Fibroblast of lung (primary cell): ENCODE data around the gene ST6GALNAC4. TPM values are rescaled to one million over a fixed set of nuclear protein-coding genes. Genes with fewer than 3 reads are reported as not detected.

ENCODE experiments used
- DNase-seq, 2 donors: peaks; one replicate each; pipeline versions ENCODE4 v3.0.0 to v3.0.0-alpha.2; 2010; ENCODE audit warnings: low read depth in 2 of 2
- H2AFZ ChIP-seq: 2 replicates; pipeline ENCODE4 v1.5.1; 2012; ENCODE audit warnings: low read length, control low read depth, inconsistent platforms
- H3K27ac ChIP-seq: 2 replicates; pipeline ENCODE4 v1.5.1; 2011; ENCODE audit warnings: low read length, control low read depth; ENCODE audit not compliant: insufficient read depth
- H3K27me3 ChIP-seq: 2 replicates; pipeline ENCODE4 v1.5.1; 2011; ENCODE audit warnings: mild to moderate bottlenecking, low read length; ENCODE audit not compliant: control insufficient read depth, insufficient read depth
- H3K36me3 ChIP-seq: 2 replicates; pipeline ENCODE4 v1.5.1; 2011; ENCODE audit warnings: low read length; ENCODE audit not compliant: control insufficient read depth, insufficient read depth
- H3K4me1 ChIP-seq: 2 replicates; pipeline ENCODE4 v1.5.1; 2011; ENCODE audit warnings: low read length; ENCODE audit not compliant: control insufficient read depth, insufficient read depth; ENCODE audit errors: extremely low read depth
- H3K4me2 ChIP-seq: 2 replicates; pipeline ENCODE4 v1.5.1; 2011; ENCODE audit warnings: low read length, control low read depth; ENCODE audit not compliant: insufficient read depth; ENCODE audit errors: extremely low read depth
- H3K4me3 ChIP-seq, 4 experiments: fragments of 200-600 bp in 1 of 4; sonication (generic) in 1 of 4; replicated peaks in 1 of 4; 2 replicates each; pipeline ENCODE4 v1.5.1; 2011 to 2016; ENCODE audit warnings: low read length in 4 of 4, low read depth in 3 of 4, mild to moderate bottlenecking in 3 of 4, control low read depth in 2 of 4, inconsistent platforms in 1 of 4, mixed read lengths in 1 of 4; ENCODE audit not compliant: insufficient read depth in 1 of 4; ENCODE audit errors: control extremely low read depth in 1 of 4
- H3K79me2 ChIP-seq: 2 replicates; pipeline ENCODE4 v1.5.1; 2012; ENCODE audit warnings: mild to moderate bottlenecking, low read length, inconsistent platforms; ENCODE audit not compliant: control insufficient read depth, insufficient read depth
- H3K9ac ChIP-seq: 2 replicates; pipeline ENCODE4 v1.5.1; 2011; ENCODE audit warnings: mild to moderate bottlenecking, low read length, control low read depth; ENCODE audit not compliant: insufficient read depth
- H3K9me3 ChIP-seq: 2 replicates; pipeline ENCODE4 v1.5.1; 2012; ENCODE audit warnings: low read depth, low read length; ENCODE audit not compliant: control insufficient read depth, insufficient read depth
- H4K20me1 ChIP-seq: 2 replicates; pipeline ENCODE4 v1.5.1; 2011; ENCODE audit warnings: low read length; ENCODE audit not compliant: control insufficient read depth, insufficient read depth; ENCODE audit errors: extremely low read depth
- EZH2 ChIP-seq: IDR thresholded peaks from 2 replicates; pipeline ENCODE4 v1.5.1; 2012; ENCODE audit warnings: low read length, control low read depth, mild to moderate bottlenecking; ENCODE audit errors: missing control alignments
- polyA plus RNA-seq, 2 donors: library from polyadenylated mRNA; depleted of rRNA in 1 of 2; stranded (reverse) in 1 of 2; unstranded in 1 of 2; fragments of >200 nt; gene quantifications; 2 replicates each; pipeline ENCODE4 v1.2.1, GENCODE V29; 2011 to 2012; ENCODE audit warnings: missing spikeins in 1 of 2
- total RNA-seq: library from RNA; depleted of rRNA; stranded (reverse); fragments of >200 nt; gene quantifications from 2 replicates; pipeline ENCODE4 v1.2.1, GENCODE V29; 2014
- TF ChIP-seq, protein P1 (sequence below), 2 donors: IDR thresholded peaks in 1 of 2; conservative IDR thresholded peaks in 1 of 2; 1 replicate in 1 of 2; 2 replicates in 1 of 2; pipeline ENCODE4 v1.5.1; 2011 to 2012; ENCODE audit warnings: low read length in 2 of 2, control low read depth in 1 of 2, inconsistent platforms in 1 of 2, low read depth in 1 of 2, mild to moderate bottlenecking in 1 of 2

The ST6GALNAC4 gene
- total and polyA plus RNA-seq, 2 donors (not counting 1 experiment from before 2014, with no cell fraction given), result 16.4 to 28.1 TPM

DNA sequence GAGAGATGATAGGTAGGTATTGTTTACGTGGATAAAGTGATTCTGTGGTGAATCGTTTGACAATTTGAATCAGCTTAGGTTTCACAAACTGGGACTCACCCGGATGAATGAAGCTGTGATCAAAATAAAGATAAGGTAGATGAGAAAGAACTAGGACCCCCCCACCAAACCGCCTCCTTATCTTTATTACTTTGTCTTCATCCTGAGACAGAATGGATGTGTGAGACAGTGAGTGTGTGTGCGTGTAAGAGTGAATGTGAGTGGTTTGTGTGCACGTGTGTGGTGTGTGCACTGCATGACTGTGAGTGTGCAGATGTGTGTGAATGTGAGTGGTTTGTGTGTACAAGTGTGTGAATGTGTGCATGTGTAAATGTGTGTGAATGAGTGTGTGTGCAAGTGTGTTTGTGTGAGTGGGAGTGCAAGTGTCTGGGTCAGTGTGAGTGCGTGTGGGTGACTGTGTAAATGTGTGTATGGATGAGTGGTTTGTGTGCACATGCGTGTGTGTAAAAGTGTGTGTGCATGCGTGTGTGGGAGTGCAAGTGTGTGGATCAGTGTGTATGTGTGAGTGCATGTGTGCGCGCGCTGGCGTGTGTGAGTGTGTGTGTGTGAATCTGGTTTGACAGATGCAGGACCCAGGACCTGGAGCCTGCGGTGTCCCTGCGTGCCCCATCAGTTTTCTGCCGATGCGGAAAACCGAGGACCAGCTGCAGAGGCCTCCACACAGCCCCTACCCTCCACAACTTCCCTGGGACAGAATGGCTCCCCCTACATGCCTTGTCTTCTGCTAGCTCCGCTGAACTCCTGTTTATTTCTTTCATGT, 51.0 kb downstream of the ST6GALNAC4 start:
- TF ChIP-seq, protein P1, sequence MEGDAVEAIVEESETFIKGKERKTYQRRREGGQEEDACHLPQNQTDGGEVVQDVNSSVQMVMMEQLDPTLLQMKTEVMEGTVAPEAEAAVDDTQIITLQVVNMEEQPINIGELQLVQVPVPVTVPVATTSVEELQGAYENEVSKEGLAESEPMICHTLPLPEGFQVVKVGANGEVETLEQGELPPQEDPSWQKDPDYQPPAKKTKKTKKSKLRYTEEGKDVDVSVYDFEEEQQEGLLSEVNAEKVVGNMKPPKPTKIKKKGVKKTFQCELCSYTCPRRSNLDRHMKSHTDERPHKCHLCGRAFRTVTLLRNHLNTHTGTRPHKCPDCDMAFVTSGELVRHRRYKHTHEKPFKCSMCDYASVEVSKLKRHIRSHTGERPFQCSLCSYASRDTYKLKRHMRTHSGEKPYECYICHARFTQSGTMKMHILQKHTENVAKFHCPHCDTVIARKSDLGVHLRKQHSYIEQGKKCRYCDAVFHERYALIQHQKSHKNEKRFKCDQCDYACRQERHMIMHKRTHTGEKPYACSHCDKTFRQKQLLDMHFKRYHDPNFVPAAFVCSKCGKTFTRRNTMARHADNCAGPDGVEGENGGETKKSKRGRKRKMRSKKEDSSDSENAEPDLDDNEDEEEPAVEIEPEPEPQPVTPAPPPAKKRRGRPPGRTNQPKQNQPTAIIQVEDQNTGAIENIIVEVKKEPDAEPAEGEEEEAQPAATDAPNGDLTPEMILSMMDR (conservative IDR thresholded peaks at IDR 0.05 in 1 of 2, IDR thresholded peaks at IDR 0.05 in 1 of 2; ENCODE audit: low read depth in 1 of 2, low read length in 2 of 2), result no peak
- TF ChIP-seq EZH2, result no peak
- H2AFZ ChIP-seq, result no peak overlapping the region
- H3K9me3 ChIP-seq, result no peaks in the 10 kb centered on the region
- DNase-seq, result no peak
- no peak overlapping the region for H3K4me2 ChIP-seq
- no peak overlapping the region for H3K4me3 ChIP-seq
- no peaks in the 10 kb centered on the region for H4K20me1 ChIP-seq
- peaks cover 14% of the 10 kb centered on the region for H3K36me3 ChIP-seq
- H3K27me3 ChIP-seq, result no peaks in the 10 kb centered on the region
- H3K79me2 ChIP-seq, result no peaks in the 10 kb centered on the region
- no peaks in the 10 kb centered on the region for H3K4me1 ChIP-seq
- no peak overlapping the region for H3K9ac ChIP-seq
- no peak overlapping the region for H3K27ac ChIP-seq

DNA sequence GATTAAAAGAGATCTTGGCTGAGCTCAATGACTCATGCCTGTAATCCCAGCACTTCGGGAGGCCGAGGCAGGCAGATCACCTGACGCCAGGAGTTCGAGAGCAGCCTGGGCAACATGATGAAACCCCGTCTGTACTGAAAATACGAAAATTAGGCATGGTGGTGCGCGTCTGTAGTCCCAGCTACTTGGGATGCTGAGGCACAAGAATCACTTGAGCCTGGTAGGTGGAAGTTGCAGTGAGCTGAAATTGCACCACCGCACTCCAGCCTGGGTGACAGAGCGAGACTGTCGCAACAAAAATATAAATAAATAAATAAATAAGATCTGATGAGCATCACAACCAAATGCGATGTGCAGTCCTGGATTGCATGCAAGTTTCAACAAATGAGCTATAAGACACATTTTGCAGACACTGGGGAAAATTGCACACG, 53.6 kb downstream of the ST6GALNAC4 start:
- Histone ChIP-seq H3K4me3 (no peak overlapping the region), H3K9ac (no peak overlapping the region), H4K20me1 (no peaks in the 10 kb centered on the region), H3K27ac (no peak overlapping the region), H2AFZ (no peak overlapping the region), H3K36me3 (peaks cover 9% of the 10 kb centered on the region), H3K79me2 (no peaks in the 10 kb centered on the region), H3K27me3 (no peaks in the 10 kb centered on the region), H3K9me3 (no peaks in the 10 kb centered on the region), H3K4me1 (peaks cover 2% of the 10 kb centered on the region), H3K4me2 (no peak overlapping the region)
- no peak for DNase-seq
- TF ChIP-seq, protein P1 (conservative IDR thresholded peaks at IDR 0.05 in 1 of 2, IDR thresholded peaks at IDR 0.05 in 1 of 2; ENCODE audit: low read depth in 1 of 2, low read length in 2 of 2), result no peak
- TF ChIP-seq EZH2, result no peak

DNA sequence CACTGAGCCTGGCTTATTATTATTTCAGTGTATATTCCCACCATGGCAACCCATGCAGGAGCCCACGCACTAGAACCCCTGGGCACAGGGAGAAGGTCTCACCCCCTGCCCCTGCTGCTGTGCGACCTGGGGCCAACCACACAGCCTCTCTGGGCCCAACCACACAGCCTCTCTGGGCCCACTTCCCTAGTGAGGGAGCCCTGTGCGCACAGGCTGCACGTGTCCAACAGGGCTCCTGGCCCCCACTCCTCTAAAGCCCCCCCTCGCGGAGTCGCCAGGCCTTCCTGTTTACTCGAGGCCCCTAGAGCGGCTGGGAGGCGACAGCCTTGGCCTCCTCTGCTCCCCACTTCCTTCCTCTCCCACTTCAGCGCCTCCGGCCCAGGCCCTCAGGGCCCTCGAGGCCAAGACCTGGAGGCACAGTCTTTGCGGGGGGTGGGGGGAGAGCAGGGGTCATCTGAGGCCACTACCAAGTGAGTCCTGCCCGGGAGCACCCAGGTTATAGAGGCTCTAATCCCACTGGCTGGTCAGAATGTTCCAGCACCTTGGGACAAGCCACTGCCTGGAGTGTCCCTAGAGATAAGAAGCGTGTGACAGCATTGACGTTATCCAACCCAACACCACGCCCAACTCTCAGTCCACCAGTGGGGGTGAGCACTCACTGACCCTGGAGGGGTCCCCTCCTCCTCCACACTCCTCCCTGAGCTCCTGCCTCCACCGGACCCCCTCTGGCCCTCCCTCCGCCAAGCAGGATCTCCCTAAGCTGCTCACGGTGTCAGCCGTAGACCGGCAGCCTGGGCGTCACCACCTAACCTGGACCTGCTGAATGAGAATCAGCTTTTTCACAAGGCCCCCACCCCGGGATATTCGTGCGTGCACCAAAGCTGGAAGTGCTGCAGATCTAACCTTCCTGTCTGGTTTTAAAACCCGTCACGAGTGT, 54.5 kb downstream of the ST6GALNAC4 start:
- Histone ChIP-seq H3K9ac (no peak overlapping the region), H3K4me3 (no peak overlapping the region), H3K9me3 (no peaks in the 10 kb centered on the region), H2AFZ (no peak overlapping the region), H3K36me3 (peaks cover 4% of the 10 kb centered on the region), H3K27me3 (no peaks in the 10 kb centered on the region), H3K4me2 (no peak overlapping the region), H3K4me1 (peaks cover 9% of the 10 kb centered on the region), H3K27ac (no peak overlapping the region), H4K20me1 (no peaks in the 10 kb centered on the region), H3K79me2 (no peaks in the 10 kb centered on the region)
- TF ChIP-seq EZH2, result no peak
- TF ChIP-seq, protein P1 (conservative IDR thresholded peaks at IDR 0.05 in 1 of 2, IDR thresholded peaks at IDR 0.05 in 1 of 2; ENCODE audit: low read depth in 1 of 2, low read length in 2 of 2), result no peak
- DNase-seq, result no peak
